ENCODE measurements around the gene NOPCHAP1. TPM values are rescaled to one million over a fixed set of nuclear protein-coding genes. Genes with fewer than 3 reads are reported as not detected.

The NOPCHAP1 gene
- total RNA-seq, 4 donors from 2014 or later = 3.7 to 6.8 (median 6.1) TPM

DNA sequence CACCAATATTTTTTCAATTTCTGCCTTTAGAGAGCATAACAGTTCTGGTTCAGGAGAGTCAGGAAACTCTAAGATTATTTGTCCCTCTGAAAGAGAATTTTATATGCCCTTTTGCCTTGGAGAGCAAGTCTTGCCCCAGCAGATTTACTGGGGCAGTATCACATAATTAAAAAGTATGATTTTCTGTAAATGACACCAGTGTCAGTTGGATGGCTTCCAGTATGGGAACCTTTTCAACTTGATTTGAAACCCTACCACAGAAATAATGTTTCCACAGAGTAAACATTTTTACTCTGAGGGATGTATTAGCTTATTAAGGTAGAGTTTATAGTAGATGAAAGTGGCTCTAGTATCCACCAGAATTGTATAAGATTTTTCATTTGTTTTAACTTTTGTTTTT, 15.4 kb downstream of the NOPCHAP1 start:
- Histone ChIP-seq H3K27ac (no peak overlapping the region), H3K4me1 (no peaks in the 10 kb centered on the region), H3K36me3 (peaks cover 0 to 96% (median 10%) of the 10 kb centered on the region in 3 donors), H3K9me3 (no peaks in the 10 kb centered on the region), H3K4me3 (no peak overlapping the region), H3K27me3 (no peaks in the 10 kb centered on the region)
- TF ChIP-seq, protein P1, sequence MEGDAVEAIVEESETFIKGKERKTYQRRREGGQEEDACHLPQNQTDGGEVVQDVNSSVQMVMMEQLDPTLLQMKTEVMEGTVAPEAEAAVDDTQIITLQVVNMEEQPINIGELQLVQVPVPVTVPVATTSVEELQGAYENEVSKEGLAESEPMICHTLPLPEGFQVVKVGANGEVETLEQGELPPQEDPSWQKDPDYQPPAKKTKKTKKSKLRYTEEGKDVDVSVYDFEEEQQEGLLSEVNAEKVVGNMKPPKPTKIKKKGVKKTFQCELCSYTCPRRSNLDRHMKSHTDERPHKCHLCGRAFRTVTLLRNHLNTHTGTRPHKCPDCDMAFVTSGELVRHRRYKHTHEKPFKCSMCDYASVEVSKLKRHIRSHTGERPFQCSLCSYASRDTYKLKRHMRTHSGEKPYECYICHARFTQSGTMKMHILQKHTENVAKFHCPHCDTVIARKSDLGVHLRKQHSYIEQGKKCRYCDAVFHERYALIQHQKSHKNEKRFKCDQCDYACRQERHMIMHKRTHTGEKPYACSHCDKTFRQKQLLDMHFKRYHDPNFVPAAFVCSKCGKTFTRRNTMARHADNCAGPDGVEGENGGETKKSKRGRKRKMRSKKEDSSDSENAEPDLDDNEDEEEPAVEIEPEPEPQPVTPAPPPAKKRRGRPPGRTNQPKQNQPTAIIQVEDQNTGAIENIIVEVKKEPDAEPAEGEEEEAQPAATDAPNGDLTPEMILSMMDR (IDR thresholded peaks at IDR 0.05) = no peak
- TF ChIP-seq POLR2A (IDR thresholded peaks at IDR 0.05) (no peak), EP300 (IDR thresholded peaks at IDR 0.05) (no peak)
- DNase-seq (ENCODE audit: low spot score in 2 of 2) = no peak

DNA sequence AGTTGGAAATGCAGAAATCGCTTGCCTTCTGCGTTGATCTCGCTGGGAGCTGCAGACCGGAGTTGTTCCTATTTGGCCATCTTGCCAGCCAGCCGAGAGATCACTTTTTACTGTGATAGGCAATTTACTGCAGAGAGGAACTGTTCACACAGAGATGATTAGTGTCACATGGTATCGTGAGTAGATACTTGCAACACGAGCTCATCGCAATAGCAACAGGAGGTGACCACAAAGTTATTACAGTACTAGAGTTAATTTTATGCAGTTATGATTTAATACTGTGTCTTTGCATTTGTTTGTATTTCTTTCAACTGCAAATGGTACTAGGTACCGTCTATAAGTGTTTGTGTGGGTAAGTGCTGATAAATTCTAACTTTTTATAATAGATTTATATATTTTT, 27.8 kb downstream of the NOPCHAP1 start:
- no peak overlapping the region for H3K4me3 ChIP-seq
- H3K36me3 ChIP-seq = peaks cover 0 to 58% (median 0%) of the 10 kb centered on the region in 3 donors
- H3K27me3 ChIP-seq = no peaks in the 10 kb centered on the region
- DNase-seq (ENCODE audit: low spot score in 2 of 2) = no peak
- WGBS, 2 donors = 82 to 87% methylated on average over 9 of the region's 9 CpGs
- peaks cover 0 to 9% (median 0%) of the 10 kb centered on the region in 4 donors for H3K9me3 ChIP-seq
- TF ChIP-seq EP300 (IDR thresholded peaks at IDR 0.05) = no peak
- TF ChIP-seq, protein P1 (IDR thresholded peaks at IDR 0.05) = no peak
- TF ChIP-seq POLR2A (IDR thresholded peaks at IDR 0.05) = no peak
- H3K4me1 ChIP-seq = no peaks in the 10 kb centered on the region
- H3K27ac ChIP-seq = no peak overlapping the region

DNA sequence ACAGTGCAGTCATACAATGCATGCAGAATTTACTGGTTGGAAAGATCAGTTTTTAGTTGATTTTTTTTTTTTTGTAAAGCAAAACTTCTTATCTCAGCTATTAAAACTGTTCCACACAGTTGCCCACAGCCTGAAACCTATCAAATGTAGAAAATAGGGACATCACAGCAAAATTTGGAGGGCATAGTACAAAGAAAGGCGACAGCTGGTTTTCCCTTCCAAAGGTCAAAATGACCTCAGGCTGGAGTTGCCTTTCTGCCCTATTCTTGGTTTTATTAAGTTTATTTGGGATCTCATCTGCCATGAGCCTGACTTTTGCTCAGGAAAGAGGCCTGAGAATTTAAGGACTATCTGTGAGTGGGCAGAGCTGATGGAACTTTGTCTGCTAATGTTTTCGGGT, 28.5 kb downstream of the NOPCHAP1 start:
- Histone ChIP-seq H3K27me3 (no peaks in the 10 kb centered on the region), H3K36me3 (peaks cover 0 to 58% (median 0%) of the 10 kb centered on the region in 3 donors), H3K9me3 (peaks cover 0 to 9% (median 0%) of the 10 kb centered on the region in 4 donors), H3K4me1 (no peaks in the 10 kb centered on the region), H3K27ac (no peak overlapping the region), H3K4me3 (no peak overlapping the region)
- 79 to 86% methylated on average over 2 of the region's 2 CpGs for WGBS, 2 donors
- TF ChIP-seq, protein P1 (IDR thresholded peaks at IDR 0.05) = no peak
- TF ChIP-seq EP300 (IDR thresholded peaks at IDR 0.05) (no peak), POLR2A (IDR thresholded peaks at IDR 0.05) (no peak)
- DNase-seq (ENCODE audit: low spot score in 2 of 2) = no peak

DNA sequence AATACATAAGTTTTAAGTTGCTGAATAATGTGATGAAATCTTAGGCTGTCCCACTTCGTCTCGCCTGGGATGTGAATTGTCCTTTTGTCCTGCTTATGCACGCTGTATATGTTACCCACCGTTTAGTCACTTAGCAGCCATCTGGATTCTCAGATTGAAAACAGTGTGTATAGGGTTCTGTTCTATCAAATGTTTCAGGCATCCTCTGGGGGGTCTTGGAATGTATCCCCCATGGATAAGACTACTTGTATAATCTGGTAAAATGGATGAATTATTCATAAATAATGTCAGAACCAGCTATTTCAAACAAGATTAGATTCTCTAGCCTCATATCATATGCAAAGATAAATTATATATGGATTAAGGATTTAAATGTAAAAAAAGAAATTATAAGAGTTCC, 29.4 kb downstream of the NOPCHAP1 start:
- Histone ChIP-seq H3K27me3 (no peaks in the 10 kb centered on the region), H3K36me3 (peaks cover 0 to 52% (median 0%) of the 10 kb centered on the region in 3 donors), H3K4me1 (no peaks in the 10 kb centered on the region), H3K4me3 (no peak overlapping the region), H3K27ac (no peak overlapping the region), H3K9me3 (peaks cover 0 to 3% (median 0%) of the 10 kb centered on the region in 4 donors)
- WGBS, 2 donors = 62 to 71% methylated on average over 4 of the region's 4 CpGs
- TF ChIP-seq EP300 (IDR thresholded peaks at IDR 0.05) = no peak
- no peak for TF ChIP-seq POLR2A (IDR thresholded peaks at IDR 0.05)
- TF ChIP-seq, protein P1 (IDR thresholded peaks at IDR 0.05) = no peak
- no peak for DNase-seq (ENCODE audit: low spot score in 2 of 2)

DNA sequence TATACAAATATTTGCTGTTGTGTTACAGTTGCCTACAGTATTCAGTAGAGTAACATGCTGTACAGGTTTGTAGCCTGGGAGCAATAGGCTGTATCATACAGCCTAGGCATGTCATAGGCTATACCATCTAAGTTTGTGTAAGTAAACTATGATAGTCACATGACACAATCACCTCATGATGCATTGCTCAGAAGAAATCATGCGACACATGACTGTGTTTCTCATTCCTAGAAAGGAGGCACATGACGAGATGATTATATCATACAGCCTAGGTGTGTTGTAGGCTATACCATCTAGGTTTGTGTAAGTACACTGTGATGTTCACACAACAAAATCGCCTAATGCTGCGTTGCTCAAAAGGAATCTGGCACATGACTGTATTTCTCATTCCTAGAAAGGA, 31.9 kb downstream of the NOPCHAP1 start:
- DNase-seq (ENCODE audit: low spot score in 2 of 2) = no peak
- TF ChIP-seq, protein P1 (IDR thresholded peaks at IDR 0.05) = no peak
- no peak for TF ChIP-seq EP300 (IDR thresholded peaks at IDR 0.05)
- TF ChIP-seq POLR2A (IDR thresholded peaks at IDR 0.05) = no peak
- Histone ChIP-seq H3K4me3 (no peak overlapping the region), H3K9me3 (no peaks in the 10 kb centered on the region), H3K27ac (no peak overlapping the region), H3K4me1 (no peaks in the 10 kb centered on the region), H3K36me3 (peaks cover 0 to 28% (median 0%) of the 10 kb centered on the region in 3 donors), H3K27me3 (no peaks in the 10 kb centered on the region)
- 92 to 95% methylated on average over 4 of the region's 4 CpGs for WGBS, 2 donors
